ENCODE data around the gene NEURL1.

- TF ChIP-seq CTCF (conservative IDR thresholded peaks at IDR 0.05 in 1 of 2, IDR thresholded peaks at IDR 0.05 in 1 of 2; ENCODE audit: extremely low read depth in 1 of 2, insufficient read depth in 1 of 2, low read depth in 1 of 2, low read length in 2 of 2): no peak
- TF ChIP-seq EZH2 (IDR thresholded peaks at IDR 0.05; ENCODE audit: borderline replicate concordance, low read length): no peak
These were observed 39.5 kb upstream of the NEURL1 start for GRCh38 chr10:103454026-103454425.
